ENCODE results near the gene FGF4.

GRCh38 chr11:69752890-69753289, 22.3 kb downstream of the FGF4 start:
- TF ChIP-seq CTCF (IDR thresholded peaks at IDR 0.05; ENCODE audit: insufficient read depth, low read length, poor library complexity, severe bottlenecking) (no peak), EZH2phosphoT487 (conservative IDR thresholded peaks at IDR 0.05; ENCODE audit: low read length) (no peak)

All from SU-DHL-6 (cell line).